WTC11 (cell line): ENCODE data around the gene MYOM1.
"Not testable (repeated sequence)": the region's sequence is repeated elsewhere in the genome, so short reads cannot be mapped to it uniquely, and the experiment has no call there.

Source experiments
- ARID4B ChIP-seq: sonication (generic); formaldehyde crosslinking; IDR thresholded peaks from 2 replicates; pipeline ENCODE4 v1.8.0; 2023; ENCODE audit warnings: missing genetic modification reagents, mild to moderate bottlenecking, borderline replicate concordance
- ATF3 ChIP-seq: sonication (generic); formaldehyde crosslinking; conservative IDR thresholded peaks from 2 replicates; pipeline ENCODE4 v1.8.1; 2022; ENCODE audit warnings: mild to moderate bottlenecking, missing genetic modification reagents
- CBFB ChIP-seq: sonication (generic); formaldehyde crosslinking; IDR thresholded peaks from 2 replicates; pipeline ENCODE4 v1.8.1; 2022; ENCODE audit warnings: mild to moderate bottlenecking, low read depth, missing genetic modification reagents
- CREM ChIP-seq: sonication (generic); formaldehyde crosslinking; IDR thresholded peaks from 2 replicates; pipeline ENCODE4 v1.8.1; 2022; ENCODE audit warnings: mild to moderate bottlenecking, missing genetic modification reagents, moderate library complexity
- CTCF ChIP-seq: fragments of 200-600 bp; IDR thresholded peaks from 2 replicates; pipeline ENCODE4 v1.8.0; 2022; ENCODE audit warnings: antibody characterized with exemption
- IRF2 ChIP-seq: sonication (generic); formaldehyde crosslinking; IDR thresholded peaks from 2 replicates; pipeline ENCODE4 v1.8.0; 2022; ENCODE audit warnings: low read depth, missing genetic modification reagents, borderline replicate concordance
- JUN ChIP-seq: sonication (generic); formaldehyde crosslinking; IDR thresholded peaks from 2 replicates; pipeline ENCODE4 v1.8.0; 2023; ENCODE audit warnings: mild to moderate bottlenecking, missing genetic modification reagents
- MAX ChIP-seq: sonication (generic); formaldehyde crosslinking; IDR thresholded peaks from 2 replicates; pipeline ENCODE4 v1.8.0; 2022; ENCODE audit warnings: mild to moderate bottlenecking, missing genetic modification reagents
- USF2 ChIP-seq: sonication (generic); formaldehyde crosslinking; IDR thresholded peaks from 2 replicates; pipeline ENCODE4 v1.8.1; 2023; ENCODE audit warnings: mild to moderate bottlenecking, missing genetic modification reagents, moderate library complexity
- ZNF263 ChIP-seq: sonication (generic); formaldehyde crosslinking; IDR thresholded peaks from 2 replicates; pipeline ENCODE4 v1.8.1; 2022; ENCODE audit warnings: low read depth, mild to moderate bottlenecking, moderate library complexity, missing genetic modification reagents

- not testable (repeated sequence) for TF ChIP-seq CREM (CRISPR knock-in tag); CTCF; USF2 (CRISPR knock-in tag); CBFB (CRISPR knock-in tag); MAX (CRISPR knock-in tag); ATF3 (CRISPR knock-in tag); JUN (CRISPR knock-in tag); IRF2; ZNF263; ARID4B
Measured at GRCh38 chr18:3049897-3050454, 169.8 kb downstream of the MYOM1 start.
